Measurements from ENCODE around the gene CADM1. TPM values are rescaled to one million over a fixed set of nuclear protein-coding genes. Genes with fewer than 3 reads are reported as not detected.

CADM1 gene
- polyA plus RNA-seq, 3 donors: 122 to 132 (median 131) TPM

GRCh38 chr11:115126515-115127208 lies 377.6 kb downstream of the CADM1 start:
- DNase-seq: no peak

- no peak for DNase-seq
Measured at GRCh38 chr11:115126092-115126491, 378.1 kb downstream of the CADM1 start.

- DNase-seq: no peak
Measured at GRCh38 chr11:115124786-115125185, 379.4 kb downstream of the CADM1 start.

GRCh38 chr11:115123641-115124040 lies 380.6 kb downstream of the CADM1 start:
- DNase-seq: no peak

GRCh38 chr11:115122274-115122673 lies 381.9 kb downstream of the CADM1 start:
- DNase-seq: no peak
